D721Med (cell line): ENCODE results near the gene ANKRD63.

Source experiments
- DNase-seq: peaks from one replicate; pipeline ENCODE4 v3.0.0; 2011; ENCODE audit warnings: low spot score; ENCODE audit not compliant: insufficient read length
- FAIRE-seq: peaks from 2 replicates; lab custom pipeline; 2011; peaks lifted over from hg19 to GRCh38; lab: Jason Lieb, UNC
- CTCF ChIP-seq: IDR thresholded peaks from 2 replicates; pipeline ENCODE4 v1.5.1; 2012; ENCODE audit warnings: mild to moderate bottlenecking, control low read depth; ENCODE audit not compliant: insufficient read depth; ENCODE audit errors: missing control alignments

Gene ANKRD63

GRCh38 chr15:40246496-40247280, 36.2 kb downstream of the ANKRD63 start:
- FAIRE-seq (no peak), DNase-seq (no peak)
- no peak for TF ChIP-seq CTCF

GRCh38 chr15:40245666-40246450, 37.0 kb downstream of the ANKRD63 start:
- no peak for TF ChIP-seq CTCF
- no peak for DNase-seq

GRCh38 chr15:40244961-40245523, 37.8 kb downstream of the ANKRD63 start:
- no peak for DNase-seq
- TF ChIP-seq CTCF = no peak
- FAIRE-seq = no peak

More at GRCh38 chr15:40245666-40246450, 37.0 kb downstream of the ANKRD63 start:
- FAIRE-seq = no peak

- no peak for FAIRE-seq
- no peak for DNase-seq
- no peak for TF ChIP-seq CTCF
These were observed 39.6 kb downstream of the ANKRD63 start for GRCh38 chr15:40243126-40243810.

- FAIRE-seq = no peak
- no peak for DNase-seq
- TF ChIP-seq CTCF = no peak
These were observed 40.3 kb downstream of the ANKRD63 start for GRCh38 chr15:40242601-40243000.

- TF ChIP-seq CTCF = no peak
- FAIRE-seq = no peak
- DNase-seq = no peak
These were observed 40.7 kb downstream of the ANKRD63 start for GRCh38 chr15:40242213-40242599.
